Nephron (organoid): ENCODE measurements around the gene MIS18A.

Experiments used
- H3K27ac Mint-ChIP-seq, 3 experiments: 2 replicates each; pipeline ENCODE4 v1.8.0; 2020; ENCODE audit warnings: mixed read lengths in 3 of 3, mild to moderate bottlenecking in 2 of 3, moderate library complexity in 1 of 3
- H3K27me3 Mint-ChIP-seq: 2 replicates; pipeline ENCODE4 v1.8.0; 2021; ENCODE audit warnings: low read depth, mild to moderate bottlenecking, moderate library complexity, mixed read lengths
- H3K36me3 Mint-ChIP-seq: 2 replicates; pipeline ENCODE4 v1.8.0; 2020; ENCODE audit warnings: low read depth, mixed read lengths
- H3K4me1 Mint-ChIP-seq: 2 replicates; pipeline ENCODE4 v1.8.0; 2020; ENCODE audit warnings: mixed read lengths
- H3K4me3 Mint-ChIP-seq, 3 experiments: 2 replicates each; pipeline ENCODE4 v1.8.0; 2020; ENCODE audit warnings: mild to moderate bottlenecking in 3 of 3, mixed read lengths in 3 of 3, moderate library complexity in 2 of 3
- H3K9me3 Mint-ChIP-seq: 2 replicates; pipeline ENCODE4 v1.8.0; 2020; ENCODE audit warnings: mixed read lengths
- CTCF ChIP-seq, 3 experiments: fragments of 200-600 bp; sonication (generic); IDR thresholded peaks; one replicate each; pipeline ENCODE4 v1.5.0; 2021; ENCODE audit warnings: antibody characterized with exemption in 3 of 3; ENCODE audit not compliant: unreplicated experiment in 3 of 3

Gene MIS18A

GRCh38 chr21:32256873-32257620 is 21.8 kb downstream of the MIS18A start:
- Mint-ChIP-seq H3K4me3 (peak overlapping the region in 1 of 3 experiments; percentile 34), H3K9me3 (no peaks in the 10 kb centered on the region), H3K4me1 (peaks cover 26% of the 10 kb centered on the region), H3K36me3 (no peaks in the 10 kb centered on the region), H3K27ac (peak overlapping the region; percentile 50 to 87 (median 63)), H3K27me3 (peaks cover 10% of the 10 kb centered on the region)
- TF ChIP-seq CTCF (IDR thresholded peaks at IDR 0.05; ENCODE audit: unreplicated experiment in 3 of 3): no peak

GRCh38 chr21:32256251-32256650 is 22.6 kb downstream of the MIS18A start:
- TF ChIP-seq CTCF (IDR thresholded peaks at IDR 0.05; ENCODE audit: unreplicated experiment in 3 of 3): no peak
- Mint-ChIP-seq H3K36me3 (no peaks in the 10 kb centered on the region), H3K4me3 (no peak overlapping the region), H3K27ac (peak overlapping the region; percentile 50 to 87 (median 63)), H3K4me1 (peaks cover 26% of the 10 kb centered on the region), H3K9me3 (no peaks in the 10 kb centered on the region), H3K27me3 (peaks cover 14% of the 10 kb centered on the region)

- H3K4me1 Mint-ChIP-seq: peaks cover 42% of the 10 kb centered on the region
- peaks cover 16% of the 10 kb centered on the region for H3K27me3 Mint-ChIP-seq
- H3K36me3 Mint-ChIP-seq: no peaks in the 10 kb centered on the region
- no peak overlapping the region for H3K4me3 Mint-ChIP-seq
- no peaks in the 10 kb centered on the region for H3K9me3 Mint-ChIP-seq
- TF ChIP-seq CTCF (IDR thresholded peaks at IDR 0.05; ENCODE audit: unreplicated experiment in 3 of 3): no peak
- no peak overlapping the region for H3K27ac Mint-ChIP-seq
These were observed 25.6 kb downstream of the MIS18A start for GRCh38 chr21:32253215-32253641.

- no peak overlapping the region for H3K27ac Mint-ChIP-seq
- H3K36me3 Mint-ChIP-seq: no peaks in the 10 kb centered on the region
- H3K4me1 Mint-ChIP-seq: peaks cover 38% of the 10 kb centered on the region
- no peaks in the 10 kb centered on the region for H3K9me3 Mint-ChIP-seq
- peaks cover 16% of the 10 kb centered on the region for H3K27me3 Mint-ChIP-seq
- no peak for TF ChIP-seq CTCF (IDR thresholded peaks at IDR 0.05; ENCODE audit: unreplicated experiment in 3 of 3)
- H3K4me3 Mint-ChIP-seq: no peak overlapping the region
These were observed 26.7 kb downstream of the MIS18A start for GRCh38 chr21:32252136-32252535.

- H3K4me1 Mint-ChIP-seq: peaks cover 32% of the 10 kb centered on the region
These were observed 29.2 kb downstream of the MIS18A start for GRCh38 chr21:32249511-32250280.

More at GRCh38 chr21:32249511-32250280, 29.2 kb downstream of the MIS18A start:
- H3K36me3 Mint-ChIP-seq: no peaks in the 10 kb centered on the region
- H3K9me3 Mint-ChIP-seq: peaks cover 2% of the 10 kb centered on the region
- H3K27me3 Mint-ChIP-seq: peaks cover 10% of the 10 kb centered on the region
- peak overlapping the region; percentile 88 to 91 (median 89) for H3K27ac Mint-ChIP-seq
- no peak for TF ChIP-seq CTCF (IDR thresholded peaks at IDR 0.05; ENCODE audit: unreplicated experiment in 3 of 3)
- H3K4me3 Mint-ChIP-seq: no peak overlapping the region
